H1 (cell line): ENCODE measurements around the gene TSPEAR. TPM values are rescaled to one million over a fixed set of nuclear protein-coding genes. Genes with fewer than 3 reads are reported as not detected.

Experiments used
- CTCF ChIA-PET: fragments of 300-600 bp; sonication (Branson Sonifier 250); formaldehyde crosslinking; loops from one replicate; lab custom pipeline; 2021; ENCODE audit not compliant: partially characterized antibody; lab: Charles Lee
- POLR2A ChIA-PET: fragments of 300-600 bp; sonication (Branson Sonifier 250); formaldehyde crosslinking; loops from one replicate; lab custom pipeline; 2021; ENCODE audit warnings: inconsistent platforms; ENCODE audit not compliant: partially characterized antibody; lab: Charles Lee
- DNase-seq, 2 experiments: peaks; one replicate each; pipeline versions ENCODE4 v3.0.0 to v3.0.0-alpha.2; 2010 to 2022; ENCODE audit warnings: low spot score in 2 of 2, low read depth in 1 of 2, mixed read lengths in 1 of 2
- FAIRE-seq: peaks from 2 replicates; lab custom pipeline; 2011; peaks lifted over from hg19 to GRCh38; lab: Jason Lieb, UNC
- H2AFZ ChIP-seq: 2 replicates; pipeline ENCODE4 v1.8.1; 2012; ENCODE audit warnings: low read length, inconsistent platforms
- H2AK5ac ChIP-seq: 2 replicates; pipeline ENCODE4 v1.6.1; 2013; ENCODE audit warnings: low read depth, low read length
- H2BK120ac ChIP-seq: replicated peaks from 2 replicates; pipeline ENCODE3; 2013; ENCODE audit warnings: low read depth, low read length, inconsistent platforms
- H2BK12ac ChIP-seq: 2 replicates; pipeline ENCODE4 v1.6.1; 2013; ENCODE audit warnings: low read depth, low read length
- H2BK15ac ChIP-seq: 2 replicates; pipeline ENCODE4 v1.6.1; 2013; ENCODE audit warnings: low read length
- H2BK20ac ChIP-seq: 2 replicates; pipeline ENCODE4 v1.6.1; 2013; ENCODE audit warnings: low read length
- H2BK5ac ChIP-seq: 2 replicates; pipeline ENCODE4 v1.6.1; 2013; ENCODE audit warnings: low read depth, low read length
- H3K14ac ChIP-seq: 2 replicates; pipeline ENCODE4 v1.6.1; 2013; ENCODE audit warnings: inconsistent platforms; ENCODE audit not compliant: insufficient read length
- H3K18ac ChIP-seq: 2 replicates; pipeline ENCODE4 v1.6.1; 2013; ENCODE audit warnings: low read length; ENCODE audit errors: extremely low read depth
- H3K23ac ChIP-seq: 2 replicates; pipeline ENCODE4 v1.6.1; 2013; ENCODE audit warnings: inconsistent platforms; ENCODE audit not compliant: insufficient read length
- H3K23me2 ChIP-seq: 2 replicates; pipeline ENCODE4 v1.6.1; 2013; ENCODE audit warnings: low read depth, low read length
- H3K27ac ChIP-seq: 2 replicates; pipeline ENCODE4 v1.6.1; 2011; ENCODE audit warnings: low read depth, low read length, inconsistent platforms
- H3K27me3 ChIP-seq, 4 experiments: replicated peaks in 1 of 4; 1 replicate in 1 of 4; 2 replicates in 3 of 4; pipeline versions ENCODE4 v1.6.1 to v1.8.1; 2011 to 2013; ENCODE audit warnings: low read length in 3 of 4, mild to moderate bottlenecking in 3 of 4, inconsistent platforms in 2 of 4, mixed read lengths in 2 of 4, moderate library complexity in 1 of 4; ENCODE audit not compliant: control insufficient read depth in 3 of 4, insufficient read depth in 3 of 4; ENCODE audit errors: extremely low read depth in 1 of 4
- H3K36me3 ChIP-seq, 4 experiments: 2 replicates each; pipeline versions ENCODE4 v1.6.1 to v1.8.1; 2011 to 2013; ENCODE audit warnings: mild to moderate bottlenecking in 4 of 4, low read length in 3 of 4, moderate library complexity in 2 of 4, control low read depth in 1 of 4, inconsistent platforms in 1 of 4; ENCODE audit not compliant: insufficient read depth in 4 of 4, control insufficient read depth in 2 of 4
- H3K4ac ChIP-seq: replicated peaks from 2 replicates; pipeline ENCODE3; 2013; ENCODE audit warnings: low read length, low read depth, mixed read lengths, inconsistent platforms; ENCODE audit not compliant: insufficient read length
- H3K4me1 ChIP-seq, 4 experiments: replicated peaks in 1 of 4; 1 replicate in 1 of 4; 2 replicates in 3 of 4; pipeline versions ENCODE4 v1.6.1 to v1.8.1; 2011 to 2013; ENCODE audit warnings: low read length in 3 of 4, inconsistent platforms in 2 of 4, mixed read lengths in 1 of 4; ENCODE audit not compliant: insufficient read depth in 4 of 4, control insufficient read depth in 3 of 4
- H3K4me2 ChIP-seq, 2 experiments: 2 replicates each; pipeline versions ENCODE4 v1.6.1 to v1.8.1; 2011 to 2013; ENCODE audit warnings: low read depth in 2 of 2, low read length in 2 of 2, control low read depth in 1 of 2, inconsistent platforms in 1 of 2, mild to moderate bottlenecking in 1 of 2; ENCODE audit not compliant: insufficient read depth in 1 of 2
- H3K4me3 ChIP-seq, 4 experiments: fragments of 200-600, 300-600 bp in 1 of 4; sonication (generic), shearing (Covaris generic), sonication (Bioruptor Twin) in 1 of 4; 2 replicates each; pipeline versions ENCODE4 v1.5.1 to v1.8.1; 2011 to 2016; ENCODE audit warnings: low read length in 4 of 4, low read depth in 3 of 4, control low read depth in 2 of 4, inconsistent platforms in 2 of 4, mild to moderate bottlenecking in 2 of 4, mixed read lengths in 1 of 4, moderate library complexity in 1 of 4; ENCODE audit not compliant: insufficient read depth in 2 of 4; ENCODE audit errors: extremely low read depth in 1 of 4
- H3K56ac ChIP-seq: replicated peaks from 2 replicates; pipeline ENCODE3; 2013; ENCODE audit warnings: low read depth, mild to moderate bottlenecking, mixed read lengths, low read length, inconsistent platforms; ENCODE audit not compliant: insufficient read length
- H3K79me1 ChIP-seq: 2 replicates; pipeline ENCODE4 v1.6.1; 2013; ENCODE audit warnings: low read depth, low read length, control low read depth
- H3K79me2 ChIP-seq, 2 experiments: 2 replicates each; pipeline versions ENCODE4 v1.6.1 to v1.8.1; 2012 to 2013; ENCODE audit warnings: low read length in 2 of 2, mild to moderate bottlenecking in 2 of 2, inconsistent platforms in 1 of 2; ENCODE audit not compliant: insufficient read depth in 2 of 2, control insufficient read depth in 1 of 2
- H3K9ac ChIP-seq, 4 experiments: replicated peaks in 1 of 4; 1 replicate in 1 of 4; 2 replicates in 3 of 4; pipeline versions ENCODE4 v1.6.1 to v1.8.1; 2011 to 2013; ENCODE audit warnings: low read depth in 3 of 4, low read length in 3 of 4, control low read depth in 2 of 4, mild to moderate bottlenecking in 2 of 4, moderate library complexity in 2 of 4, inconsistent platforms in 1 of 4; ENCODE audit errors: extremely low read depth in 1 of 4
- H3K9me3 ChIP-seq, 2 experiments: 2 replicates each; pipeline versions ENCODE4 v1.6.1 to v1.8.1; 2012 to 2013; ENCODE audit warnings: mild to moderate bottlenecking in 2 of 2, moderate library complexity in 2 of 2, control low read depth in 1 of 2, inconsistent platforms in 1 of 2, low read depth in 1 of 2, low read length in 1 of 2, mixed read lengths in 1 of 2; ENCODE audit not compliant: insufficient read depth in 2 of 2
- H4K20me1 ChIP-seq, 2 experiments: replicated peaks in 1 of 2; 2 replicates each; pipeline versions ENCODE3 to v1.8.1; 2011 to 2013; ENCODE audit warnings: inconsistent platforms in 2 of 2, low read length in 2 of 2, mild to moderate bottlenecking in 1 of 2; ENCODE audit not compliant: insufficient read depth in 2 of 2, control insufficient read depth in 1 of 2
- H4K5ac ChIP-seq: 2 replicates; pipeline ENCODE4 v1.6.1; 2013; ENCODE audit warnings: low read length, low read depth, mixed read lengths, inconsistent platforms; ENCODE audit not compliant: insufficient read length
- H4K8ac ChIP-seq: 2 replicates; pipeline ENCODE4 v1.8.0; 2013; ENCODE audit warnings: mild to moderate bottlenecking, moderate library complexity, low read length, inconsistent platforms; ENCODE audit not compliant: insufficient read depth; ENCODE audit errors: extremely low read depth
- H4K91ac ChIP-seq: replicated peaks from 2 replicates; pipeline ENCODE3; 2013; ENCODE audit warnings: low read length, mixed read lengths, inconsistent platforms; ENCODE audit not compliant: insufficient read length
- BACH1 ChIP-seq: IDR thresholded peaks from 2 replicates; pipeline ENCODE4 v1.6.1; 2012; ENCODE audit warnings: low read length, improper control_type of control experiment
- CBX5 ChIP-seq: fragments of 300-800, 300-1000 bp; sonication (generic); IDR thresholded peaks from 2 replicates; pipeline ENCODE4 v1.7.1; 2016; ENCODE audit warnings: antibody characterized with exemption, low read length, low read depth
- GTF2F1 ChIP-seq: IDR thresholded peaks from 2 replicates; pipeline ENCODE4 v1.6.1; 2012; ENCODE audit warnings: low read depth, low read length, improper control_type of control experiment, borderline replicate concordance
- HDAC6 ChIP-seq: IDR thresholded peaks from one replicate; pipeline ENCODE4 v1.7.1; 2012; ENCODE audit warnings: low read depth, mild to moderate bottlenecking, inconsistent platforms, low read length, moderate library complexity
- KDM4A ChIP-seq: IDR thresholded peaks from one replicate; pipeline ENCODE4 v1.7.1; 2012; ENCODE audit warnings: low read depth, mild to moderate bottlenecking, moderate library complexity, low read length, inconsistent platforms; ENCODE audit not compliant: severe bottlenecking
- POU5F1 ChIP-seq: IDR thresholded peaks from 2 replicates; pipeline ENCODE4 v1.6.1; 2011; ENCODE audit warnings: low read depth, mild to moderate bottlenecking, low read length, moderate library complexity
- RFX5 ChIP-seq: IDR thresholded peaks from 2 replicates; pipeline ENCODE4 v1.6.1; 2011; ENCODE audit warnings: low read depth, low read length, improper control_type of control experiment, borderline replicate concordance
- RNF2 ChIP-seq: fragments of 200-900, 300-1000 bp; sonication (generic); IDR thresholded peaks from 2 replicates; pipeline ENCODE4 v1.7.1; 2016; ENCODE audit warnings: borderline replicate concordance, low read depth, mild to moderate bottlenecking, antibody characterized with exemption, low read length; ENCODE audit not compliant: poor library complexity, severe bottlenecking; ENCODE audit errors: missing control alignments
- TAF1 ChIP-seq: IDR thresholded peaks from 2 replicates; pipeline ENCODE4 v1.6.1; 2011; ENCODE audit warnings: mild to moderate bottlenecking, low read depth, low read length
- TAF7 ChIP-seq: optimal IDR thresholded peaks from 2 replicates; pipeline ENCODE3; 2011; ENCODE audit warnings: low read depth, mild to moderate bottlenecking, inconsistent platforms, low read length, moderate library complexity, borderline replicate concordance
- TEAD4 ChIP-seq: IDR thresholded peaks from 2 replicates; pipeline ENCODE4 v1.6.1; 2012; ENCODE audit warnings: low read depth, low read length, inconsistent platforms, mixed read lengths
- WGBS, 2 experiments: shearing (Covaris generic) in 1 of 2; methylation state at CpG; one replicate each; pipeline versions ENCODE4 v1.1.6 to v1.1.7; 2013 to 2015; ENCODE audit warnings: low lambda C conversion rate in 2 of 2, mixed read lengths in 2 of 2, inconsistent platforms in 1 of 2, low coverage in 1 of 2, missing lambda C conversion rate in 1 of 2; ENCODE audit not compliant: insufficient replicate concordance in 2 of 2, insufficient coverage in 1 of 2, insufficient read length in 1 of 2; ENCODE audit errors: extremely low coverage in 1 of 2, missing lambda C conversion rate in 1 of 2; 5-methylcytosine and 5-hydroxymethylcytosine counted together
- polyA plus RNA-seq, 7 experiments: library from polyadenylated mRNA; depleted of rRNA in 3 of 7; stranded (reverse) in 5 of 7; unstranded in 2 of 7; fragments of >200 nt in 5 of 7; fragments of 200-250 nt in 2 of 7; gene quantifications; 1 replicate in 5 of 7; 2 replicates in 1 of 7; 4 replicates in 1 of 7; pipeline versions ENCODE4 v1.2.1 to v1.2.3, GENCODE V29; 2011 to 2013; ENCODE audit warnings: missing spikeins in 2 of 7, mixed read lengths in 2 of 7
- total RNA-seq: library from RNA; stranded (reverse); fragmentation: NEBNext Ultra II Directional; extraction: Animal tissue kit (Norgen Biotek cat#: 25700); gene quantifications from 2 replicates; pipeline ENCODE4 v1.2.1, GENCODE V29; 2021

The TSPEAR gene
- total and polyA plus RNA-seq, 2 of the 8 experiments (the other 6 are each of a cell fraction or from before 2014, with no cell fraction given): 0.58 to 0.89 TPM

DNA sequence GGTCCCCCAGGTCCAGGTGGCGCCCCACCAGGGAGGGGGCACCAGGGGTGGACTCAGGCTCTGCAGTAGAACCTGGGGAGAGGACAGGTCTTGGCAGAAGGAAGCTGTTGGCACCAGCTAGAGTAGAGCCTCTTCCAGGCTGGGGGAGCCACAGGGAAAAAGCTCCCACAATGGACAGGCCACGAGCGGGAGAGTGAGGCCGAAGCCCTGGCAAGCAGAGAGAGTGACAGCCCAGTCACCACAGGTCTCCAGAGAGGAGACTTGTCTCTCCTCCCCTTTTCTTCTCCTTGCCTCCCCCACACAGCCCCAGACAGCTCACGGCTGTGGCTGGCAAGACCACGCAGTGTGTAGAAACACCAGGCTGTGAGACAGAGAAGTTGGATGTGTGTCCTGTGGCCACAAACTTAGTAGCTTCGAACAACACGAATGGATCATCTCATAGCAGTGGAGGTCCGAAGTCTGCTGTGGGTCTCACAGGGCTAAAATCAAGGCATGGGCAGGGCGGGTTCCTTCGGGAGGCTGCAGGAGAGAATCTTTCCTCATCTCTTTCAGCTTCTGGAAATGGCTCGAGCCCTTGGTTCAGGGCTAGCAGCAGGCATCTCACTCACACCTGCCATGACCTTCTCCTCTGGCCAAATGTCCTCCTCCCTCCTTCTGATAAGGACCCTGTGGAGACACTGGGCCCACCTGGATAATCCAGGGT, 60.2 kb downstream of the TSPEAR start:
- H2AFZ ChIP-seq: no peak overlapping the region
- ChIA-PET POLR2A (no interaction called here), CTCF (interaction anchor here (0.6 to 1.6 kb wide), 5 partner anchors 13 to 359 kb away, joined by 3 to 4 read pairs (median 3); no protein-coding TSS in a partner anchor)
- no peak overlapping the region for H2BK20ac ChIP-seq
- H3K56ac ChIP-seq: no peak overlapping the region
- no peaks in the 10 kb centered on the region for H3K23me2 ChIP-seq
- H3K9me3 ChIP-seq: no peaks in the 10 kb centered on the region; a peak in 1 of 4 replicates
- no peak overlapping the region for H2BK120ac ChIP-seq
- no peak overlapping the region for H2BK15ac ChIP-seq
- no peak overlapping the region for H4K5ac ChIP-seq
- H3K36me3 ChIP-seq: no peaks in the 10 kb centered on the region
- FAIRE-seq (no peak), DNase-seq (no peak)
- 82% methylated on average over 12 of the region's 12 CpGs; no CpG with 5 or more reads in 1 of the 2 experiments for WGBS, 2 experiments
- H4K8ac ChIP-seq: no peak overlapping the region
- no peak overlapping the region for H2BK5ac ChIP-seq
- H3K4me2 ChIP-seq: no peak overlapping the region
- no peak overlapping the region for H3K4ac ChIP-seq
- H3K4me1 ChIP-seq: peaks cover 0 to 14% (median 4%) of the 10 kb centered on the region in 4 experiments; a peak in 3 of 7 replicates
- H2BK12ac ChIP-seq: no peak overlapping the region
- H3K27ac ChIP-seq: no peak overlapping the region
- H3K14ac ChIP-seq: no peak overlapping the region
- no peaks in the 10 kb centered on the region; the same call in 1 of the 2 replicates for H3K79me1 ChIP-seq
- peaks cover 0 to 2% (median 0%) of the 10 kb centered on the region in 4 experiments; a peak in 1 of 7 replicates for H3K27me3 ChIP-seq
- no peak overlapping the region for H3K18ac ChIP-seq
- no peaks in the 10 kb centered on the region for H3K79me2 ChIP-seq
- no peak overlapping the region for H3K9ac ChIP-seq
- H2AK5ac ChIP-seq: no peak overlapping the region
- peak overlapping the region; percentile 39 for H4K91ac ChIP-seq
- H3K4me3 ChIP-seq: no peak overlapping the region
- H3K23ac ChIP-seq: no peak overlapping the region
- TF ChIP-seq CBX5 (no peak), RFX5 (no peak), POU5F1 (no peak), RNF2 (no peak), BACH1 (no peak), HDAC6 (no peak), TAF7 (no peak), TAF1 (no peak), TEAD4 (no peak), KDM4A (no peak), GTF2F1 (no peak)
- H4K20me1 ChIP-seq: no peaks in the 10 kb centered on the region
